ENCODE results near the gene MMP27.
A peak's percentile ranks its signal among the peaks of the same experiment; 100 is the strongest.
"Not testable (repeated sequence)": the region's sequence is repeated elsewhere in the genome, so short reads cannot be mapped to it uniquely, and the experiment has no call there.

Gene MMP27

DNA sequence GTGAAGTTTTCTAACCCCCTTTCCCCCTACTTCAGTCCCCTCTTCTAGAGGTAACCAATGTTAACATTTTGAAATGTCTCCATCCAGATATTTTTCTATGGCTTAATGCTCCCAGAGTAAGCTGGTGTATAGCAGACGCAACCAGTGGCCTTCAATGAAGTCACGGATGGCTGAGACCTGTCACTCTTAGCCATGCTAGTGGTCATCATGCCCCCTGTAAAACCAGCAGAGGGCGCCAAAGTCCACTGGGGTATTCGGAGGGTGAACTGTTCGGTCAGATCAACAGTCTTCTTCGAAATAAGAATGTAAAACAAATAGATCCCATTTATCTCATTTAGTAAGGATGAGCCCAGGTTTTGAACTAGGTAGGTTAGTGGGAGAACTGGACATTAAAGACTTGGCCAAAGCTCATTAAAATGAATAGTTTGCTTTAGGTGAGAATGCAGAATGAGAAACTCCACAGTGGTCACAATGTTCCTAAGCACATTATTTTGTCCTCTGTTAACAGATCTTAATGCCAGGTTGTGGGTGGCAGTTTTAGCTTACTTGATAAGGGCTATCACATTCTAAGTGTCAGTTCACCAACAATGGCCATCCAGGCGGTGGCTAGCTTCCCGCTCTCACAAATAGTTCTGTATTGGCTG is 27.8 kb upstream of the MMP27 start:
- TF ChIP-seq, protein P1, sequence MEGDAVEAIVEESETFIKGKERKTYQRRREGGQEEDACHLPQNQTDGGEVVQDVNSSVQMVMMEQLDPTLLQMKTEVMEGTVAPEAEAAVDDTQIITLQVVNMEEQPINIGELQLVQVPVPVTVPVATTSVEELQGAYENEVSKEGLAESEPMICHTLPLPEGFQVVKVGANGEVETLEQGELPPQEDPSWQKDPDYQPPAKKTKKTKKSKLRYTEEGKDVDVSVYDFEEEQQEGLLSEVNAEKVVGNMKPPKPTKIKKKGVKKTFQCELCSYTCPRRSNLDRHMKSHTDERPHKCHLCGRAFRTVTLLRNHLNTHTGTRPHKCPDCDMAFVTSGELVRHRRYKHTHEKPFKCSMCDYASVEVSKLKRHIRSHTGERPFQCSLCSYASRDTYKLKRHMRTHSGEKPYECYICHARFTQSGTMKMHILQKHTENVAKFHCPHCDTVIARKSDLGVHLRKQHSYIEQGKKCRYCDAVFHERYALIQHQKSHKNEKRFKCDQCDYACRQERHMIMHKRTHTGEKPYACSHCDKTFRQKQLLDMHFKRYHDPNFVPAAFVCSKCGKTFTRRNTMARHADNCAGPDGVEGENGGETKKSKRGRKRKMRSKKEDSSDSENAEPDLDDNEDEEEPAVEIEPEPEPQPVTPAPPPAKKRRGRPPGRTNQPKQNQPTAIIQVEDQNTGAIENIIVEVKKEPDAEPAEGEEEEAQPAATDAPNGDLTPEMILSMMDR (IDR thresholded peaks at IDR 0.05) = peak; percentile 65
- Histone ChIP-seq H3K36me3 (no peaks in the 10 kb centered on the region), H3K4me3 (ENCODE audit: low read depth in 1 of 2, low read length in 1 of 2) (no peak overlapping the region), H3K27me3 (peaks cover 48% of the 10 kb centered on the region), H3K27ac (no peak overlapping the region), H3K9me3 (no peaks in the 10 kb centered on the region), H3K4me1 (ENCODE audit: control insufficient read depth in 1 of 2, insufficient read depth in 1 of 2, low read depth in 1 of 2, low read length in 1 of 2) (peaks cover 11 to 26% of the 10 kb centered on the region in 2 experiments)

DNA sequence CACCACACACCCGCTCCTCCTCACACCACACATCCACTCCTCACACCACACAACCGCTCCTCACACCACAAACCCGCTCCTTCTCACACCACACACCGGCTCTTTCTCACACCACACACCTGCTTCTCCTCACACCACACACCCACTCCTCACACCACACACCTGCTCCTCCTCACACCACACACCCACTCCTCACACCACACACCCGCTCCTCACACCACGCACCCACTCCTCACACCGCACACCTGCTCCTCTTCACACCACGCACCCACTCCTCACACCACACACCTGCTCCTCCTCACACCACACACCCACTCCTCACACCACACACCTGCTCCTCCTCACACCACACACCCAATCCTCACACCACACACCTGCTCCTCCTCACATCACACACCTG is 25.4 kb upstream of the MMP27 start:
- H3K27ac ChIP-seq; H3K36me3 ChIP-seq; H3K4me3 ChIP-seq (ENCODE audit: low read depth in 1 of 2, low read length in 1 of 2); H3K9me3 ChIP-seq: not testable (repeated sequence)
- H3K4me1 ChIP-seq (ENCODE audit: control insufficient read depth in 1 of 2, insufficient read depth in 1 of 2, low read depth in 1 of 2, low read length in 1 of 2) = peaks cover 35 to 50% of the 10 kb centered on the region in 2 experiments
- H3K27me3 ChIP-seq = peaks cover 24% of the 10 kb centered on the region

DNA sequence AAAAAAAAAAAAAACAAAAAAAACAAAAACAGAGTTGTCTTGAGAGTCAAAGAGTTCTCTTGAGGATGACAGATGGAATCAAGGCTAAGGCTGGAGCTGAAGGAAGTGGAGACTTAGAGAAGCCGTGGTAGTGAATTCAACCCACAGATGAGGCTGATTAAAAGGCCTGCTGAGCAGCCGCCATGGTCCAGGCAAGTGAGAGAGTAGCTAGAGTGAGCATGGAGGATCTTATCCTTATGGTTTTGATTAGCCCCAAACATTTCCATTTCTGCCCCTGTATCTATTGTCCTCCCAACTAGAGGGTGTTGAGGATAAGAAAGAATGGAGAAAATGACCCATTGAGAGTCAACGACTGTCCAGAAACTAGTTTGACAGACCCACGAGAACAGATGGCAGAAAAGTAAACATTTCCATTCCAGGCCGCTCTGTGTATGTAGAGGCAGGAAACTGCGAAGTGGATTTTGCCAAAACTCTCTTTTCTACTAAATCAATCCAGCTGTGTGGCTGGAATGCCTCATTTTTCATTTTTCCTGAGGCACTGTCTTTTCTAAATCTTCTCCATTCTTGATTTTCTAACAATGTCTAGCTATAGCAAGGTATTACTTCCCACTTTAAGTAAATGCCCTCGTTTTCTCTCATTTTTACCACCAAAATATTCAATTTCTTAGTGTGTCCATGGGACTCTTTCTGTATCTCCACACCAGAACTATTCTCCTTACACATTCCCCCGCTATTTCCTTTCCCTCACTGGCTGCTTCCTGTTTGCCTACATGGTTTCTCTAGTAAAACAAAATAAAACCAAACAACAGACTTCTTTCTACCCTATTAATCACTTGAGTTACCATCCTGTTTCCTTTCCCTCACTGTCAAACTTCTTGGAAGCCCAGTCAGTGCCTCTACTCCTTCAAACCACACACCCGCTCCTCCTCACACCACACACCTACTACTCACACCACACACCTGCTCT is 24.6 kb upstream of the MMP27 start:
- H3K27me3 ChIP-seq = peaks cover 16% of the 10 kb centered on the region
- no peaks in the 10 kb centered on the region for H3K36me3 ChIP-seq
- H3K4me3 ChIP-seq (ENCODE audit: low read depth in 1 of 2, low read length in 1 of 2) = no peak overlapping the region
- TF ChIP-seq, protein P1 (IDR thresholded peaks at IDR 0.05) = no peak
- H3K9me3 ChIP-seq = no peaks in the 10 kb centered on the region
- H3K27ac ChIP-seq = no peak overlapping the region
- peaks cover 43 to 58% of the 10 kb centered on the region in 2 experiments for H3K4me1 ChIP-seq (ENCODE audit: control insufficient read depth in 1 of 2, insufficient read depth in 1 of 2, low read depth in 1 of 2, low read length in 1 of 2)

DNA sequence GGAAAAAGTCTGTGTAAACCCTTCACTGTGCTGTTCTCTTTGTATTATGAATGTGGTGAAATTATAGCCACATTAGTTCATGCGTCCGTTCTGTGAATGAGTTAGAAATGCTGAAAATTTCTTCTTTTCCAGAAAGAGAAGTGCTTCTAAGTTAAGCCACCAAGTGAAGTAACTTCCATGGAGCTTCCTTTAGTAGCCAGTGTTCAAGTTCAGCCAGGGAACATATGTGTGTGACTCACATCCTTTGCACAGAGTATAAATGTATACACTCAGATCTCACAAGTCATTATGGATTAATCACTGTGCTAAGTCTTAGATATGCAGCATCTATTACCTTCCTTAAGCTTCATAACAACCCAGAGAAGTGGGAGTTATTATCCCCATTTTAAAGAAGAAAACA is 22.3 kb upstream of the MMP27 start:
- Histone ChIP-seq H3K27ac (peak overlapping the region; percentile 78), H3K4me3 (ENCODE audit: low read depth in 1 of 2, low read length in 1 of 2) (peak overlapping the region; percentile 3 to 6), H3K27me3 (no peaks in the 10 kb centered on the region), H3K9me3 (no peaks in the 10 kb centered on the region), H3K4me1 (ENCODE audit: control insufficient read depth in 1 of 2, insufficient read depth in 1 of 2, low read depth in 1 of 2, low read length in 1 of 2) (peaks cover 66 to 74% of the 10 kb centered on the region in 2 experiments), H3K36me3 (no peaks in the 10 kb centered on the region)
- TF ChIP-seq, protein P1 (IDR thresholded peaks at IDR 0.05) = no peak

DNA sequence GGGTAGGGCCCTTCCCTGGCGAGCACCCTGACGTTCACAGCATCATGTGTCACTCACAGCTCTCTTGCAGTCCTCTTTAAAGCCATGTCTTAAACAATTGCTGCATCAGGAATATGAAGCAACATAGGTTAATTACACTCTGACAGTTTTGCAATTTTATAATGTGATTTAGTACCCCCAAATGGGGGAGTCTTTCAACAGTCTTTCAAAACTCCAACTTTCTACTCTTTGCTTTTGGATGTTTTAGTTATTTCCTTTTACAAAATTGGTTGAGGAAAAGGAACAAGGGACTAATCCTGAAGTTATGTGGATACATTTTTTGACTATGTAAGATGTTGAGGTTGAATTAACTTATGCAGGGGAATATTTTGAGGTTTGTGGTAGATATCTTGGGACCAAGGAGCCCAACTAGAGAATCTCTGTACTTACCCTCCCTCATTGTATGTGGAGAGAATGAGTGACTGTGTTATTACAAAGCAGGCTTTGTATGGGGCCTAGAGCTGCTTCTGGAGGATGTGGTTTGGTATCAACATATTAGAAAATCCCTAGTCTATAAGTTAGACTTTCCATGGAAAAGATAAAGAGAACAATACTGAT is 19.4 kb upstream of the MMP27 start, which contains the start of gene MMP8:
TSS of gene MMP8 (minus strand) at position 51 of the 597 bp plus-strand sequence. CDS start 99 bp downstream, outside the sequence.
- Histone ChIP-seq H3K9me3 (no peaks in the 10 kb centered on the region), H3K27me3 (no peaks in the 10 kb centered on the region), H3K4me1 (ENCODE audit: control insufficient read depth in 1 of 2, insufficient read depth in 1 of 2, low read depth in 1 of 2, low read length in 1 of 2) (peaks cover 90 to 95% of the 10 kb centered on the region in 2 experiments), H3K27ac (peak within 1 kb of the TSS; percentile 73), H3K4me3 (ENCODE audit: low read depth in 1 of 2, low read length in 1 of 2) (no peak within 1 kb of the TSS), H3K36me3 (no peaks in the 10 kb centered on the region)
- TF ChIP-seq, protein P1 (IDR thresholded peaks at IDR 0.05) = no peak

All from neutrophil (primary cell).